Immature natural killer cell (primary cell): ENCODE measurements around the gene CPNE6. TPM values are rescaled to one million over a fixed set of nuclear protein-coding genes. Genes with fewer than 3 reads are reported as not detected.

Experiments
- polyA plus RNA-seq, 3 donors: library from polyadenylated mRNA; unstranded; fragments of 300-500 nt; fragmentation: Illumina TruSeq; gene quantifications; one replicate each; pipeline ENCODE4 v1.2.3, GENCODE V29; 2021

CPNE6 gene
- polyA plus RNA-seq, 3 donors from 2014 or later, result not detected

Other genes starting within 250 kb of the CPNE6 start
- gene DHRS4, start 117.8 kb upstream of the CPNE6 start, polyA plus RNA-seq, result 10 to 100 TPM; 26.2 to 33.8 (median 31.0) TPM
- 10 to 100 TPM; 14.7 to 22.1 (median 15.8) TPM for gene DHRS4L2, start 82.6 kb upstream of the CPNE6 start, polyA plus RNA-seq
- under 1 TPM; 0.09 to 0.82 (median 0.32) TPM for gene CARMIL3, start 19.6 kb upstream of the CPNE6 start, polyA plus RNA-seq
- gene PCK2, start 22.7 kb downstream of the CPNE6 start, polyA plus RNA-seq, result 10 to 100 TPM in 2 of 3 donors, 1 to 10 TPM in 1; 8.2 to 13.3 (median 12.0) TPM
- 100 to 1,000 TPM in 1 of 3 donors, 10 to 100 TPM in 2; 91.1 to 129 (median 98.2) TPM for gene DCAF11, start 43.2 kb downstream of the CPNE6 start, polyA plus RNA-seq
- 1 to 10 TPM; 2.8 to 4.1 (median 3.0) TPM for gene NRL, start 43.4 kb downstream of the CPNE6 start, polyA plus RNA-seq
- under 1 TPM; 0.28 to 0.90 (median 0.85) TPM for gene FITM1, start 59.1 kb downstream of the CPNE6 start, polyA plus RNA-seq
- 1,000 to 10,000 TPM; 1,115 to 1,243 (median 1,240) TPM for gene PSME1, start 64.6 kb downstream of the CPNE6 start, polyA plus RNA-seq
- 10 to 100 TPM; 14.2 to 19.0 (median 17.6) TPM for gene EMC9, start 70.0 kb downstream of the CPNE6 start, polyA plus RNA-seq
- gene PSME2, start 75.0 kb downstream of the CPNE6 start, polyA plus RNA-seq, result 1,000 to 10,000 TPM in 1 of 3 donors, 100 to 1,000 TPM in 2; 650 to 1,160 (median 776) TPM
- 10 to 100 TPM; 41.5 to 62.9 (median 59.5) TPM for gene RNF31, start 75.9 kb downstream of the CPNE6 start, polyA plus RNA-seq
- 100 to 1,000 TPM in 2 of 3 donors, 10 to 100 TPM in 1; 48.8 to 123 (median 102) TPM for gene IRF9, start 89.7 kb downstream of the CPNE6 start, polyA plus RNA-seq
- 10 to 100 TPM in 1 of 3 donors, 1 to 10 TPM in 2; 1.7 to 15.2 (median 3.8) TPM for gene REC8, start 100.5 kb downstream of the CPNE6 start, polyA plus RNA-seq
- gene IPO4, start 117.3 kb downstream of the CPNE6 start, polyA plus RNA-seq, result 10 to 100 TPM; 10.1 to 21.0 (median 11.3) TPM
- gene TM9SF1, start 123.9 kb downstream of the CPNE6 start, polyA plus RNA-seq, result 10 to 100 TPM; 31.0 to 60.5 (median 42.4) TPM
- 1 to 10 TPM in 2 of 3 donors, under 1 TPM in 1; 0.38 to 3.0 (median 3.0) TPM for gene TSSK4, start 134.1 kb downstream of the CPNE6 start, polyA plus RNA-seq
- gene CHMP4A, start 141.9 kb downstream of the CPNE6 start, polyA plus RNA-seq, result 100 to 1,000 TPM; 162 to 203 (median 168) TPM
- 10 to 100 TPM; 29.2 to 45.5 (median 29.5) TPM for gene MDP1, start 144.5 kb downstream of the CPNE6 start, polyA plus RNA-seq
- gene NEDD8, start 160.8 kb downstream of the CPNE6 start, polyA plus RNA-seq, result 100 to 1,000 TPM; 347 to 503 (median 373) TPM
- gene GMPR2, start 161.4 kb downstream of the CPNE6 start, polyA plus RNA-seq, result 100 to 1,000 TPM in 1 of 3 donors, 10 to 100 TPM in 2; 89.3 to 134 (median 96.0) TPM
- 100 to 1,000 TPM; 248 to 289 (median 249) TPM for gene TINF2, start 171.1 kb downstream of the CPNE6 start, polyA plus RNA-seq
- under 1 TPM in 1 of 3 donors, not detected in 2; 0.41 TPM for gene TGM1, start 191.6 kb downstream of the CPNE6 start, polyA plus RNA-seq
- gene RABGGTA, start 200.0 kb downstream of the CPNE6 start, polyA plus RNA-seq, result 10 to 100 TPM; 23.3 to 52.0 (median 38.6) TPM
- 10 to 100 TPM; 31.4 to 35.9 (median 31.7) TPM for gene DHRS1, start 228.2 kb downstream of the CPNE6 start, polyA plus RNA-seq
- gene NOP9, start 228.3 kb downstream of the CPNE6 start, polyA plus RNA-seq, result 1 to 10 TPM in 2 of 3 donors, not detected in 1; 1.4 to 2.4 TPM
- 10 to 100 TPM; 31.6 to 81.9 (median 52.1) TPM for gene CIDEB, start 236.4 kb downstream of the CPNE6 start, polyA plus RNA-seq
- 1 to 10 TPM; 2.1 to 4.9 (median 3.9) TPM for gene LTB4R2, start 238.6 kb downstream of the CPNE6 start, polyA plus RNA-seq
- 10 to 100 TPM; 12.4 to 13.7 (median 12.7) TPM for gene LTB4R, start 239.9 kb downstream of the CPNE6 start, polyA plus RNA-seq